Measurements from ENCODE around the gene MTX1. TPM values are rescaled to one million over a fixed set of nuclear protein-coding genes. Genes with fewer than 3 reads are reported as not detected.

The MTX1 gene
- total and polyA plus RNA-seq, 9 of the 15 experiments (the other 6 are each of a cell fraction or from before 2014, with no cell fraction given) = 29.1 to 98.4 (median 66.9) TPM

- TF ChIP-seq POLR3G (IDR thresholded peaks at IDR 0.05; ENCODE audit: extremely low read depth, insufficient read length, insufficient replicate concordance) (no peak), SIN3B (IDR thresholded peaks at IDR 0.05; ENCODE audit: low read depth) (peak; percentile 72), MTA1 (IDR thresholded peaks at IDR 0.05; ENCODE audit: borderline replicate concordance) (peak; percentile 39; the same call in 1 of the 2 replicates), ERF (CRISPR knock-in tag; IDR thresholded peaks at IDR 0.05) (no peak), LEF1 (IDR thresholded peaks at IDR 0.05) (no peak), RHOXF2B (CRISPR knock-in tag; conservative IDR thresholded peaks at IDR 0.05) (no peak), ZNF561 (CRISPR knock-in tag; conservative IDR thresholded peaks at IDR 0.05) (no peak), HIVEP1 (CRISPR knock-in tag; IDR thresholded peaks at IDR 0.05) (no peak), NR4A1 (CRISPR knock-in tag; IDR thresholded peaks at IDR 0.05) (no peak), NR4A1 (tag; IDR thresholded peaks at IDR 0.05) (no peak), NCOA2 (IDR thresholded peaks at IDR 0.05; ENCODE audit: partially characterized antibody in 2 of 2) (no peak), SRSF3 (IDR thresholded peaks at IDR 0.05; ENCODE audit: insufficient read depth, low read length) (no peak), ZNF76 (CRISPR knock-in tag; IDR thresholded peaks at IDR 0.05; ENCODE audit: borderline replicate concordance) (no peak), PREB (CRISPR knock-in tag; IDR thresholded peaks at IDR 0.05) (no peak), ETS1 (conservative IDR thresholded peaks at IDR 0.05; ENCODE audit: control insufficient read depth, low read depth, low read length) (no peak), FIP1L1 (IDR thresholded peaks at IDR 0.05; ENCODE audit: low read depth, low read length, poor library complexity, severe bottlenecking) (no peak), SAFB2 (IDR thresholded peaks at IDR 0.05; ENCODE audit: borderline replicate concordance, low read depth, low read length, severe bottlenecking) (no peak), NR2F6 (CRISPR knock-in tag; IDR thresholded peaks at IDR 0.05) (no peak)
- TF ChIP-seq, protein P1, sequence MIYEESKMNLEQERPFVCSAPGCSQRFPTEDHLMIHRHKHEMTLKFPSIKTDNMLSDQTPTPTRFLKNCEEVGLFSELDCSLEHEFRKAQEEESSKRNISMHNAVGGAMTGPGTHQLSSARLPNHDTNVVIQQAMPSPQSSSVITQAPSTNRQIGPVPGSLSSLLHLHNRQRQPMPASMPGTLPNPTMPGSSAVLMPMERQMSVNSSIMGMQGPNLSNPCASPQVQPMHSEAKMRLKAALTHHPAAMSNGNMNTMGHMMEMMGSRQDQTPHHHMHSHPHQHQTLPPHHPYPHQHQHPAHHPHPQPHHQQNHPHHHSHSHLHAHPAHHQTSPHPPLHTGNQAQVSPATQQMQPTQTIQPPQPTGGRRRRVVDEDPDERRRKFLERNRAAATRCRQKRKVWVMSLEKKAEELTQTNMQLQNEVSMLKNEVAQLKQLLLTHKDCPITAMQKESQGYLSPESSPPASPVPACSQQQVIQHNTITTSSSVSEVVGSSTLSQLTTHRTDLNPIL (CRISPR knock-in tag; IDR thresholded peaks at IDR 0.05) = no peak
- TF ChIP-seq, protein P2, sequence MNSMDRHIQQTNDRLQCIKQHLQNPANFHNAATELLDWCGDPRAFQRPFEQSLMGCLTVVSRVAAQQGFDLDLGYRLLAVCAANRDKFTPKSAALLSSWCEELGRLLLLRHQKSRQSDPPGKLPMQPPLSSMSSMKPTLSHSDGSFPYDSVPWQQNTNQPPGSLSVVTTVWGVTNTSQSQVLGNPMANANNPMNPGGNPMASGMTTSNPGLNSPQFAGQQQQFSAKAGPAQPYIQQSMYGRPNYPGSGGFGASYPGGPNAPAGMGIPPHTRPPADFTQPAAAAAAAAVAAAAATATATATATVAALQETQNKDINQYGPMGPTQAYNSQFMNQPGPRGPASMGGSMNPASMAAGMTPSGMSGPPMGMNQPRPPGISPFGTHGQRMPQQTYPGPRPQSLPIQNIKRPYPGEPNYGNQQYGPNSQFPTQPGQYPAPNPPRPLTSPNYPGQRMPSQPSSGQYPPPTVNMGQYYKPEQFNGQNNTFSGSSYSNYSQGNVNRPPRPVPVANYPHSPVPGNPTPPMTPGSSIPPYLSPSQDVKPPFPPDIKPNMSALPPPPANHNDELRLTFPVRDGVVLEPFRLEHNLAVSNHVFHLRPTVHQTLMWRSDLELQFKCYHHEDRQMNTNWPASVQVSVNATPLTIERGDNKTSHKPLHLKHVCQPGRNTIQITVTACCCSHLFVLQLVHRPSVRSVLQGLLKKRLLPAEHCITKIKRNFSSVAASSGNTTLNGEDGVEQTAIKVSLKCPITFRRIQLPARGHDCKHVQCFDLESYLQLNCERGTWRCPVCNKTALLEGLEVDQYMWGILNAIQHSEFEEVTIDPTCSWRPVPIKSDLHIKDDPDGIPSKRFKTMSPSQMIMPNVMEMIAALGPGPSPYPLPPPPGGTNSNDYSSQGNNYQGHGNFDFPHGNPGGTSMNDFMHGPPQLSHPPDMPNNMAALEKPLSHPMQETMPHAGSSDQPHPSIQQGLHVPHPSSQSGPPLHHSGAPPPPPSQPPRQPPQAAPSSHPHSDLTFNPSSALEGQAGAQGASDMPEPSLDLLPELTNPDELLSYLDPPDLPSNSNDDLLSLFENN (IDR thresholded peaks at IDR 0.05; ENCODE audit: low read depth in 2 of 2, low read length in 2 of 2) = no peak; a peak in 1 of 4 replicates
Observed at GRCh38 chr1:155172732-155173477, 35.6 kb upstream of the MTX1 start, which contains the start of gene KRTCAP2 (continued).

Data from K562 (cell line).